Lower lobe of right lung (tissue), 2 donors: ENCODE results near the gene OR52B2. TPM values are rescaled to one million over a fixed set of nuclear protein-coding genes. Genes with fewer than 3 reads are reported as not detected.

ENCODE experiments used
- ATAC-seq, 2 donors: fragments of 200-7000 bp; cut with Tn5 transposase; one replicate each; pipeline ENCODE4 v1.9.1; 2020 to 2022; ENCODE audit warnings: mild to moderate bottlenecking in 2 of 2, moderate library complexity in 2 of 2
- DNase-seq: peaks from one replicate; pipeline ENCODE4 v3.0.0-alpha.2; 2020
- H3K27ac ChIP-seq: fragments of 200-600 bp; one replicate; pipeline ENCODE4 v1.8.0; 2022
- H3K27me3 ChIP-seq: fragments of 200-600 bp; one replicate; pipeline ENCODE4 v1.8.0; 2022; ENCODE audit warnings: low read depth
- H3K36me3 ChIP-seq: fragments of 200-600 bp; one replicate; pipeline ENCODE4 v1.8.0; 2022; ENCODE audit warnings: mild to moderate bottlenecking
- H3K4me1 ChIP-seq: fragments of 200-600 bp; one replicate; pipeline ENCODE4 v1.8.0; 2022
- H3K4me3 ChIP-seq: fragments of 200-600 bp; one replicate; pipeline ENCODE4 v1.8.0; 2022; ENCODE audit warnings: mild to moderate bottlenecking
- H3K9me3 ChIP-seq: fragments of 200-600 bp; one replicate; pipeline ENCODE4 v1.8.0; 2022
- intact Hi-C: fragments of 100-400 bp; cut with DNase I; formaldehyde crosslinking; loops from one replicate; pipeline ENCODE4 v1.11.0; 2022
- total RNA-seq: library from RNA; stranded (reverse); fragmentation: NEBNext Ultra II Directional; extraction: Animal tissue kit (Norgen Biotek cat#: 25700); gene quantifications from one replicate; pipeline ENCODE4 v1.2.1, GENCODE V29; 2021
- TF ChIP-seq, protein P1 (sequence below): fragments of 200-600 bp; IDR thresholded peaks from one replicate; pipeline ENCODE4 v1.8.0; 2022; ENCODE audit warnings: antibody characterized with exemption, mild to moderate bottlenecking
- donor health status: DM: no; HTN: yes; CAD: no; lungs with severe emphysema.

OR52B2 gene
- total RNA-seq, 1 donor from 2014 or later: not detected

DNA sequence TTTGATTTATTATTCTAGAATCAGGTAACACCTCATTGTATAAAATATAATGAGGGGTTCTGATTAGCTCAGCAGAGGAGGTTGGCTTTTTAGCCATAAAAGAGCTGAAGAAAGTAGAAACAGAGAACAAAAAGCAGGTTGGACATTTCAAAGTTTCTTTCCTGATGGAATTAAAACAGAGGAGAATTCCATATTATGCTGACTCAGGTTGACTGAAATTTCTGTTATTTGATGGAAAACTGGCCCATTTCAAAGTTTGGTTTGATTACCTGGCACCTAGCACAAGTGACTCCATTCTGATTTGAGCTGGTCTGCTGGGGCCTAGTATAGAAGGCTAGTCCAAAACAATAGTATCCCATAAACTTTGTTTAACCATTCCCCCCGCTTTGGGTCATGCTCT is 37.7 kb downstream of the OR52B2 start:
- Histone ChIP-seq H3K4me3 (no peak overlapping the region), H3K36me3 (no peaks in the 10 kb centered on the region), H3K9me3 (no peaks in the 10 kb centered on the region), H3K4me1 (no peaks in the 10 kb centered on the region), H3K27me3 (no peaks in the 10 kb centered on the region), H3K27ac (no peak overlapping the region)
- TF ChIP-seq, protein P1, sequence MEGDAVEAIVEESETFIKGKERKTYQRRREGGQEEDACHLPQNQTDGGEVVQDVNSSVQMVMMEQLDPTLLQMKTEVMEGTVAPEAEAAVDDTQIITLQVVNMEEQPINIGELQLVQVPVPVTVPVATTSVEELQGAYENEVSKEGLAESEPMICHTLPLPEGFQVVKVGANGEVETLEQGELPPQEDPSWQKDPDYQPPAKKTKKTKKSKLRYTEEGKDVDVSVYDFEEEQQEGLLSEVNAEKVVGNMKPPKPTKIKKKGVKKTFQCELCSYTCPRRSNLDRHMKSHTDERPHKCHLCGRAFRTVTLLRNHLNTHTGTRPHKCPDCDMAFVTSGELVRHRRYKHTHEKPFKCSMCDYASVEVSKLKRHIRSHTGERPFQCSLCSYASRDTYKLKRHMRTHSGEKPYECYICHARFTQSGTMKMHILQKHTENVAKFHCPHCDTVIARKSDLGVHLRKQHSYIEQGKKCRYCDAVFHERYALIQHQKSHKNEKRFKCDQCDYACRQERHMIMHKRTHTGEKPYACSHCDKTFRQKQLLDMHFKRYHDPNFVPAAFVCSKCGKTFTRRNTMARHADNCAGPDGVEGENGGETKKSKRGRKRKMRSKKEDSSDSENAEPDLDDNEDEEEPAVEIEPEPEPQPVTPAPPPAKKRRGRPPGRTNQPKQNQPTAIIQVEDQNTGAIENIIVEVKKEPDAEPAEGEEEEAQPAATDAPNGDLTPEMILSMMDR: no peak
- intact Hi-C loops: no loop called here
- ATAC-seq (no peak), DNase-seq (no peak)

DNA sequence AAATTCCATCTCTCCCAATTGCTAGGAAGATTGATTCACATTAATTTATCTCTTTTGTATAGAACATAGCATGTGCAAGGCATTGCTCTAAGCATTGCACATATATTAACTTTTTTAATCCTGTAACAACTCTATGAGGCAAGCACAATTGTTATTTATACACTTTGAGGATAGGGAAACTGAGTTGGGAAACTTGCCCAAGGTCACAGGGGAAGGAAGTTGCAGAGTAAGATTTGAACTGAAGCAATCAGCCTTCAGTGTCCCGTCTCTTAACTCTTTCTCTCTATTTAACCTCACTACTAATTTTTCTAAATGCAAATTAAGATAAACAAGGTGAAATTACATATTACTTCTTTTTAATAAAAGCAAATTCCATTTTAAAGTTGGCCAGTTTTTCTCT is 40.5 kb downstream of the OR52B2 start:
- Histone ChIP-seq H3K4me3 (no peak overlapping the region), H3K27me3 (no peaks in the 10 kb centered on the region), H3K36me3 (no peaks in the 10 kb centered on the region), H3K4me1 (no peaks in the 10 kb centered on the region), H3K27ac (no peak overlapping the region), H3K9me3 (no peaks in the 10 kb centered on the region)
- intact Hi-C loops: no loop called here
- ATAC-seq (peak; percentile 48 to 52), DNase-seq (no peak)
- TF ChIP-seq, protein P1: no peak

DNA sequence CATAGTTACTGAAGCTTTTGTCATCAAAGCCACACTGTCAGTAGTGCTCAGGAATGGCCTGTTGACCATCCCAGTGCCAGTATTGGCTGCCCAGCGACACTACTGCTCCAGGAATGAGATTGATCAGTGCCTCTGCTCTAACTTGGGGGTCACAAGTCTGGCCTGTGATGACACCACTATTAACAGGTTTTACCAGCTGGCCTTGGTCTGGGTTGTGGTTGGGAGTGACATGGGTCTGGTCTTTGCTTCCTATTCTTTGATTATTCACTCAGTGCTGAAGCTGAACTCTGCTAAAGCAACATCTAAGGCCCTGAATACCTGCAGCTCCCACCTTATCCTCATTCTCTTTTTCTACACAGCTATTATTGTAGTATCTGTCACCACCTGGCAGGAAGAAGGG is 41.1 kb downstream of the OR52B2 start:
- Histone ChIP-seq H3K27me3 (no peaks in the 10 kb centered on the region), H3K9me3 (no peaks in the 10 kb centered on the region), H3K27ac (no peak overlapping the region), H3K4me3 (no peak overlapping the region), H3K4me1 (no peaks in the 10 kb centered on the region), H3K36me3 (no peaks in the 10 kb centered on the region)
- intact Hi-C loops: no loop called here
- no peak for ATAC-seq
- TF ChIP-seq, protein P1: no peak
- DNase-seq: no peak

DNA sequence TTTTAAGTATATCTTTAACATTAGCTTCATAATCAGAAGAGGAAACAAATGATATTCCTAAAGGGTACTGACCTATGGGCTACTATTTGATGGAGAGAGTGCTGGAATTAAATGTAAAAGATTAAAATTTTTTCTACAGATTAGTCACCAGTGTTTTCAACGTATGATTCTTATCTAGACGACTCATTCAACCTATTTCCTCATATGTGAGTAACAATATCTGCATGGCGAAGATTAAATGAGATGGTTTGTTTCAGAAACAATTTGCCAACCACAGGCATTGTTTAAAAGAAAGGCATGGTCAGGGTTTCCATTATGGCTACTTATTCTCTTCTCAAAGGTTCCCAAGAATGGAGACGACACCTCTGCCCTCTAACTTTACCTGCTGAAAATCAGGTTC is 42.2 kb downstream of the OR52B2 start:
- Histone ChIP-seq H3K27ac (no peak overlapping the region), H3K36me3 (no peaks in the 10 kb centered on the region), H3K4me1 (no peaks in the 10 kb centered on the region), H3K4me3 (no peak overlapping the region), H3K9me3 (no peaks in the 10 kb centered on the region), H3K27me3 (no peaks in the 10 kb centered on the region)
- DNase-seq (no peak), ATAC-seq (no peak)
- intact Hi-C loops: no loop called here
- TF ChIP-seq, protein P1: no peak

GRCh38 chr11:6124245-6124644 is 45.9 kb downstream of the OR52B2 start:
- no peak overlapping the region for H3K4me3 ChIP-seq
- ATAC-seq (no peak), DNase-seq (no peak)
- H3K4me1 ChIP-seq: no peaks in the 10 kb centered on the region
- no peaks in the 10 kb centered on the region for H3K9me3 ChIP-seq
- H3K27me3 ChIP-seq: no peaks in the 10 kb centered on the region
- H3K36me3 ChIP-seq: no peaks in the 10 kb centered on the region
- intact Hi-C loops: no loop called here
- TF ChIP-seq, protein P1: no peak
- no peak overlapping the region for H3K27ac ChIP-seq

Other genes starting within 250 kb of the OR52B2 start
- not detected for gene OR56A3, start 228.1 kb downstream of the OR52B2 start, total RNA-seq
- gene OR56A5, start 201.8 kb downstream of the OR52B2 start, total RNA-seq: not detected
- gene OR52L1, start 183.3 kb downstream of the OR52B2 start, total RNA-seq: not detected
- gene OR56A4, start 163.4 kb downstream of the OR52B2 start, total RNA-seq: not detected
- gene OR56A1, start 139.6 kb downstream of the OR52B2 start, total RNA-seq: not detected
- not detected for gene OR56B4, start 62.6 kb downstream of the OR52B2 start, total RNA-seq
- gene OR52W1, start 28.9 kb upstream of the OR52B2 start, total RNA-seq: not detected
- not detected for gene C11orf42, start 35.2 kb upstream of the OR52B2 start, total RNA-seq
- gene FHIP1B, start 64.3 kb upstream of the OR52B2 start, total RNA-seq: 37.1 TPM
- gene CNGA4, start 68.8 kb upstream of the OR52B2 start, total RNA-seq: 3.8 TPM
- gene CCKBR, start 89.5 kb upstream of the OR52B2 start, total RNA-seq: not detected
- gene CAVIN3, start 150.2 kb upstream of the OR52B2 start, total RNA-seq: 36.3 TPM
- 39.7 TPM for gene SMPD1, start 220.1 kb upstream of the OR52B2 start, total RNA-seq
- gene APBB1, start 248.8 kb upstream of the OR52B2 start, total RNA-seq: 37.2 TPM